Panc1 (cell line): Measurements from ENCODE around the gene SELENOP. TPM values are rescaled to one million over a fixed set of nuclear protein-coding genes. Genes with fewer than 3 reads are reported as not detected.
"Not testable (repeated sequence)": the region's sequence is repeated elsewhere in the genome, so short reads cannot be mapped to it uniquely, and the experiment has no call there.

ENCODE experiments used
- ATAC-seq: fragments of 200-7000 bp; cut with Tn5 transposase; 2 replicates; pipeline ENCODE4 v1.9.1; 2020; ENCODE audit warnings: mild to moderate bottlenecking, moderate library complexity
- BruUV-seq: library from RNA; stranded (reverse); fragments of 400-500 nt; replicated peaks from 2 replicates; lab custom pipeline; 2021; lab: Mats Ljungman, UMichigan
- CTCF ChIA-PET: fragments of 300-600 bp; sonication (Branson Sonifier 250); formaldehyde crosslinking; loops from one replicate; lab custom pipeline; 2022; ENCODE audit warnings: antibody characterized with exemption; lab: Charles Lee
- POLR2A ChIA-PET: fragments of 300-600 bp; sonication (Branson Sonifier 250); formaldehyde crosslinking; loops from one replicate; lab custom pipeline; 2022; ENCODE audit warnings: antibody characterized with exemption; lab: Charles Lee
- DNase-seq: peaks from one replicate; pipeline ENCODE4 v3.0.0-alpha.2; 2010; ENCODE audit warnings: low read depth, low spot score
- H3K27ac ChIP-seq: 2 replicates; pipeline ENCODE4 v1.5.1; 2011; ENCODE audit warnings: mild to moderate bottlenecking, low read length, inconsistent platforms
- H3K27me3 ChIP-seq: fragments of 200-500 bp; sonication (Bioruptor generic); 2 replicates; pipeline ENCODE4 v1.6.0; 2014; ENCODE audit warnings: low read length, inconsistent platforms; ENCODE audit not compliant: control insufficient read depth, insufficient read depth
- H3K36me3 ChIP-seq: fragments of 200-500 bp; sonication (Bioruptor generic); 2 replicates; pipeline ENCODE4 v1.5.1; 2014; ENCODE audit warnings: inconsistent platforms, mild to moderate bottlenecking, low read length, moderate library complexity; ENCODE audit not compliant: control insufficient read depth, insufficient read depth
- H3K4me1 ChIP-seq: 2 replicates; pipeline ENCODE4 v1.5.1; 2011; ENCODE audit warnings: inconsistent platforms, mild to moderate bottlenecking, low read length, moderate library complexity; ENCODE audit not compliant: control insufficient read depth, insufficient read depth
- H3K4me3 ChIP-seq, 2 experiments: 2 replicates each; pipeline ENCODE4 v1.5.1; 2011 to 2012; ENCODE audit warnings: low read depth in 2 of 2, low read length in 2 of 2, mild to moderate bottlenecking in 2 of 2, inconsistent platforms in 1 of 2, moderate library complexity in 1 of 2
- H3K9me3 ChIP-seq: fragments of 200-500 bp; sonication (Bioruptor generic); 2 replicates; pipeline ENCODE4 v1.5.1; 2014; ENCODE audit warnings: low read depth, mild to moderate bottlenecking, inconsistent platforms, low read length, moderate library complexity; ENCODE audit not compliant: control insufficient read depth, insufficient read depth
- POLR2AphosphoS5 ChIP-seq: IDR thresholded peaks from 2 replicates; pipeline ENCODE4 v1.6.1; 2012; ENCODE audit warnings: mild to moderate bottlenecking, low read depth, low read length, moderate library complexity
- REST ChIP-seq, 2 experiments: IDR thresholded peaks; 2 replicates each; pipeline ENCODE4 v1.6.1; 2011 to 2012; ENCODE audit warnings: low read depth in 2 of 2, control low read depth in 1 of 2, low read length in 1 of 2, mild to moderate bottlenecking in 1 of 2, moderate library complexity in 1 of 2; ENCODE audit not compliant: insufficient read depth in 1 of 2
- SIN3A ChIP-seq: IDR thresholded peaks from 2 replicates; pipeline ENCODE4 v1.6.1; 2012; ENCODE audit warnings: low read depth, mild to moderate bottlenecking, low read length, moderate library complexity, borderline replicate concordance; ENCODE audit not compliant: insufficient read depth
- TCF7L2 ChIP-seq: IDR thresholded peaks from 2 replicates; pipeline ENCODE4 v1.6.1; 2011; ENCODE audit warnings: mild to moderate bottlenecking, low read depth, low read length, inconsistent platforms
- in situ Hi-C: cut with HindIII; loops from 2 replicates; pipeline ENCODE4 v1.10.0; 2016; ENCODE audit warnings: low sequenced_read_pairs, low pct_unique_long_range_greater_than_20kb
- intact Hi-C: fragments of 100-400 bp; cut with micrococcal nuclease; formaldehyde crosslinking; loops from one replicate; pipeline ENCODE4 v1.10.0; 2022; ENCODE audit not compliant: unreplicated experiment
- total RNA-seq: library from RNA; stranded (reverse); gene quantifications from one replicate; pipeline ENCODE4 v1.2.1, GENCODE V29; 2021; ENCODE audit not compliant: unreplicated experiment
- TF ChIP-seq, protein P1 (sequence below): fragments of 450-650 bp; IDR thresholded peaks from 2 replicates; pipeline ENCODE4 v1.5.1; 2017; ENCODE audit warnings: mild to moderate bottlenecking

Gene SELENOP
- total RNA-seq, 1 experiment from 2014 or later, result 1.6 TPM

DNA sequence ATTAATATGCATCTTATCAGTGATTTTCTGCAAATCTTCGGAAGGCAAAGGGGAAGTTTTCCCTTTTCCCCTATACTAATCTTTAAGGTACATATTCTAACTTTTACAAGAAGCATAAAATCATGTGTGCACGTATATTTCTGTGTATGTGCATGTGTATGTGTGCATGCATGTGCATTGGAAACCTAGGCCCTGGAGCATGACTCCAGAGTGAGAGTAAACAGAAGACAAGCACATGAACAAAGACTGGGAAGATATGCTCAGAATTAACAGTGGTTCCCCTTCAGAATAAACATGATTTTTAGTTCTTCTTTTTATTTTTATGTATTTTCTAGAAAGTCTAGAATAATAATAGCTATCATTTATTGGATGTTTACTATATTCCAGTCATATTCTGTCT is 10.9 kb upstream of the SELENOP start:
- TF ChIP-seq TCF7L2, result no peak
- no peak for TF ChIP-seq SIN3A
- TF ChIP-seq, protein P1, sequence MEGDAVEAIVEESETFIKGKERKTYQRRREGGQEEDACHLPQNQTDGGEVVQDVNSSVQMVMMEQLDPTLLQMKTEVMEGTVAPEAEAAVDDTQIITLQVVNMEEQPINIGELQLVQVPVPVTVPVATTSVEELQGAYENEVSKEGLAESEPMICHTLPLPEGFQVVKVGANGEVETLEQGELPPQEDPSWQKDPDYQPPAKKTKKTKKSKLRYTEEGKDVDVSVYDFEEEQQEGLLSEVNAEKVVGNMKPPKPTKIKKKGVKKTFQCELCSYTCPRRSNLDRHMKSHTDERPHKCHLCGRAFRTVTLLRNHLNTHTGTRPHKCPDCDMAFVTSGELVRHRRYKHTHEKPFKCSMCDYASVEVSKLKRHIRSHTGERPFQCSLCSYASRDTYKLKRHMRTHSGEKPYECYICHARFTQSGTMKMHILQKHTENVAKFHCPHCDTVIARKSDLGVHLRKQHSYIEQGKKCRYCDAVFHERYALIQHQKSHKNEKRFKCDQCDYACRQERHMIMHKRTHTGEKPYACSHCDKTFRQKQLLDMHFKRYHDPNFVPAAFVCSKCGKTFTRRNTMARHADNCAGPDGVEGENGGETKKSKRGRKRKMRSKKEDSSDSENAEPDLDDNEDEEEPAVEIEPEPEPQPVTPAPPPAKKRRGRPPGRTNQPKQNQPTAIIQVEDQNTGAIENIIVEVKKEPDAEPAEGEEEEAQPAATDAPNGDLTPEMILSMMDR, result no peak
- no peak for TF ChIP-seq REST (IDR thresholded peaks at IDR 0.05; ENCODE audit: insufficient read depth in 1 of 2, low read depth in 2 of 2, low read length in 1 of 2)
- no peak for TF ChIP-seq POLR2AphosphoS5
- CTCF ChIA-PET, result no interaction called here
- no peaks in the 10 kb centered on the region for H3K27me3 ChIP-seq
- H3K9me3 ChIP-seq, result no peaks in the 10 kb centered on the region
- no peaks in the 10 kb centered on the region for H3K36me3 ChIP-seq
- no peak overlapping the region for H3K27ac ChIP-seq
- POLR2A ChIA-PET, result no interaction called here
- BruUV-seq, result no TSS peak
- no peak for DNase-seq
- ATAC-seq, result no peak
- in situ Hi-C loops, result no loop called here
- no peaks in the 10 kb centered on the region; the same call in 1 of the 2 replicates for H3K4me1 ChIP-seq
- H3K4me3 ChIP-seq, result no peak overlapping the region
- intact Hi-C loops, result no loop called here

- no peak overlapping the region for H3K27ac ChIP-seq
- no peak overlapping the region for H3K4me3 ChIP-seq
- DNase-seq (no peak), ATAC-seq (no peak)
- POLR2A ChIA-PET, result no interaction called here
- no peaks in the 10 kb centered on the region for H3K27me3 ChIP-seq
- H3K4me1 ChIP-seq, result no peaks in the 10 kb centered on the region; the same call in 1 of the 2 replicates
- no TSS peak for BruUV-seq
- no peaks in the 10 kb centered on the region for H3K9me3 ChIP-seq
- CTCF ChIA-PET, result interaction anchor here (0.5 kb wide), 1 partner anchor 12 kb away, joined by 3 read pairs; no protein-coding TSS in a partner anchor
- intact Hi-C loops (no loop called here), in situ Hi-C loops (no loop called here)
- no peaks in the 10 kb centered on the region for H3K36me3 ChIP-seq
- TF ChIP-seq, protein P1, result no peak
- TF ChIP-seq SIN3A, result no peak
- no peak for TF ChIP-seq POLR2AphosphoS5
- no peak for TF ChIP-seq TCF7L2
- TF ChIP-seq REST (IDR thresholded peaks at IDR 0.05; ENCODE audit: insufficient read depth in 1 of 2, low read depth in 2 of 2, low read length in 1 of 2), result no peak
Measured at GRCh38 chr5:42819745-42820144, 8.1 kb upstream of the SELENOP start.

DNA sequence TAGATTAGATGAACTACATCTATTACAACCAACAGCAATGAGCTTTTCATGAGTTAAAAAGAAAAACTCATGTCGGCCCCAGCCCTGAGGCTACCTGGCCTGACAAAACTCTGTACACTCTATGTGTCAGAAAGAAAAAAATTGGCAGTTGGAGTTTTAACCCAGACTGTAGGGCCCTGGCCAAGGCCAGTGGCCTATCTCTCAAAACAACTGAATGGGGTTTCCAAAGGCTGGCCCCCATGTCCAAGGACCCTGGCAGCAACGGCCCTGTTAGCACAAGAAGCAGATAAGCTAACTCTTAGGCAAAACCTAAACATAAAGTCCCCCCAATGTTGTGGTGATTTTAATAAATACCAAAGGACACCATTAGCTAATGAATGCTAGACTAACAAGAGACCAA is 4.9 kb upstream of the SELENOP start:
- ATAC-seq, H3K36me3 ChIP-seq, H3K4me1 ChIP-seq, in situ Hi-C loops, H3K4me3 ChIP-seq, BruUV-seq, H3K27ac ChIP-seq, POLR2A ChIA-PET, intact Hi-C loops, H3K9me3 ChIP-seq, CTCF ChIA-PET, DNase-seq, H3K27me3 ChIP-seq: not testable (repeated sequence)
